ENCODE measurements around the gene COMP.

The COMP gene

DNA sequence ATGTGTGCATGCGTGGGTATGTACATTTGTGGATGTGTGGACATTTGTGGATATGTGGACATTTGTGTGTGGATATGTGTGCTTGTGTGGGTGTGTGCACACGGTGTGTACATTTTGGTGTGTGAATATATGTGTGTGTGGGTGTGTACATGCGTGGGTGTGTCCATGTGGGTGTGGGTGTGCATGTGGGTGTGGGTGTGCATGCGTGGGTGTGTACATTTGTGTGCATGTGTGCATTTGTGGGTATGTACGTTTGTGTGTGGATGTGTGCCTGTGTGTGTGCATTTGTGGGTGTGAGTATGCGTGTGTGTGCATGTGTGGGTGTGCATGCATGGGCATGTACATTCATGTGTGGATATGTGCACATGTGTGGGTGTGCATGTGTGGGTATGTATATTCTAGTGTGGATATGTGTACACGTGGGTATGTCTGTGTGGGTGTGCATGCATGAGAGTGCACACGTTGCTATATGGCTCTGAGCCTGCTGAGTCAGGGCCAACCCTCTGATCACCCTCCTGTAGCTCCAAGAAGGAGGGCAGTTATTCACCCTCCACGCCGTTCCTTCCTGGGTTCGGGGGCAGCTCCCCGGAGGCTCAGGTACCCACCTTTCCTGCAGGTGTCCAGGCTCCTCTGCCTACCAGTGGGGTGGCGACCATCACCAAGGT, 20.3 kb downstream of the COMP start:
- in situ Hi-C loops (cut with MboI; ENCODE audit: low sequenced_read_pairs): no loop called here

DNA sequence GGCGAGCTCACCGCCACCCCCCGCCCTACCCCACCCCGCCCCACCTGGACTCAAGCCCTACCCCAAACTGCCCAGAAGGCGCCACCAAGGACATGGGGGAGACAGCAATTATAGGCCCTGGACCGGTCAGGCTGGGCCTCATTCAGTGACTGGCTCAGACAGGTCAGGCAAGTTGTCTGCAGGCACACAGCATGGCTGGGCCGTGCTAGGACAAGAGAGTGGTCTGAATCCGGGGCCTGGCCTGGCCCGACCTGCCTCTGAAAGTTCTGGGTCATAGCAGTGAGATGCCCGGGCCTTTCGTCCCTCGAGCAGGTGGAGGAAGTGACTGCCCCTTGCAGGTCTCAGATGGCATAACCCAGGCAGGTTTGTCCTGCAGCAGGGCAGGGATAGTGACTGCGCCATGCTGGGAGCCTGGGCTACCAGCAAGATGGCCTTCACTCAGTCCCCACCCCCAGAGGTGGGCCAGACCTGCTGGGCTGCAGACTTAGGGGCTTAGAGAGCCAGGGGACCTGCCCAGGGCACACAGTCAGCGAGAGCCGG, 21.0 kb downstream of the COMP start:
- in situ Hi-C loops (cut with MboI; ENCODE audit: low sequenced_read_pairs): no loop called here

DNA sequence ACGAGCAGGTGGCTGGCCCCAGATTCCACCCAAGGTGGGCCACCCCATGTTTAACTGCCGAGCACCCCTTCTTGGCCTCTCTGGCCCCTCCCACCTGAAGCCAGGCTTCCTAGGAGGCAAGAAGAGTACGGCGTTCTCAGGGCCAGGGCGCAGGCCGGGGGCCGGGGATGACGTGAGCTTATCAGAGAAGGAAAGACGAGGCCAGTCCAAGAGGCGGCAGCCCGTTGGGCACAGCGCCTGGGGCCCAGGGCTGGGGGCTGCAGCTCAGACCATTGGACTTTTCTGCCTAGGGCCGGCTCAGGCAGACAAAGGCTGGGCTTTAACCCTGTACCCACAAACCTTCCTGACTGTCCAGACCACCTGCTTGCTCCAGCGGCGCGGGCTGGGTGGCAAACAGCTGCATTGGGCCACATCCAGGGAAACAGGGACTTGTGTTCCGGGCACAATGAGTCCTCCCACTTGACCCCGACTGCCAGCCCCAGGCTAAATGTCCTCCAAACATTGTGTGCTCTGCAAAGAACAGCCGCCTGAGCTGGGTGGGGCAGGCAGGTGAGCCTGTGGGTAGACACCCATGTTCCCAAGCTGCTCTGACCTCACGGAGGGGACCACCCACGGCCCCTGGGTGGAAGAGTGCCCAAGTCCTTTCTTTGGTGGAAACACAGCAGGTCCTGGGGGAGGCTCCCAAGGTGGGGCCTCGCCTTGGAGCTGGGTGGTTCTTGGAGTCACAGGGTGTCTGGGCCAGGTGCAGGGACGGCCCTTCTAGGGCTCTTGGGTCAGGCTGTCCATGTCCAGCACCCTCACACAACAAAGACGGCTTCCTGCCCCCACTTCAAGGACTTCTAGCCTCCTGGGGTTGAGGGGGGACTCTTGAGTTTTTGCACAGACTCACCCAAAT, 21.9 kb downstream of the COMP start:
- in situ Hi-C loops (cut with MboI; ENCODE audit: low sequenced_read_pairs): no loop called here

DNA sequence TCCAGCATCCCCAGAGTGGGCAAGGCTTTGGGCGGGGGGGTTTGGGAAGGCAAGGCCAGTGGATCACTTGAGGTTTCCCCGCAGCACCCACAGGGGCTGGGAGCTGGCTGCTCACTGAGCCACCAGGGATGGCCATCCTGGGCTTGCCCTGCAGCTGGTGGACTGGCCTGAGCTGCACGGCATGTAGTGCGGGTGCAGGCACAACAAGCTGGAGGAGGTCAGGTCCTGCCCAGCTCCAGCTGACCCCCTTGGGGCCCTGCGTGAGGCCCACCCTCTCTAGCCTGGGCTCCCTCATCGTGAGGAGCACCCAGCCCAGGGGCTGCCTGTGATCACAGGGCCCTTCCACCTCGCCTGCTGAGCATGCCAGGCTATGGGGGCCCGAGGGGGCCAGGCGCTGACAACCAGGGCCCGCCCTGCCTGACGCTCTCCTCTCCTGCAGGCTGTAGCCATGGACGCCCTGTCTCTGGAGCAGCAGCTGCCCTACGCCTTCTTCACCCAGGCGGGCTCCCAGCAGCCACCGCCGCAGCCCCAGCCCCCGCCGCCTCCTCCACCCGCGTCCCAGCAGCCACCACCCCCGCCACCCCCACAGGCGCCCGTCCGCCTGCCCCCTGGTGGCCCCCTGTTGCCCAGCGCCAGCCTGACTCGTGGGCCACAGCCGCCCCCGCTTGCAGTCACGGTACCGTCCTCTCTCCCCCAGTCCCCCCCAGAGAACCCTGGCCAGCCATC, 22.9 kb downstream of the COMP start:
- in situ Hi-C loops (cut with MboI; ENCODE audit: low sequenced_read_pairs): no loop called here

DNA sequence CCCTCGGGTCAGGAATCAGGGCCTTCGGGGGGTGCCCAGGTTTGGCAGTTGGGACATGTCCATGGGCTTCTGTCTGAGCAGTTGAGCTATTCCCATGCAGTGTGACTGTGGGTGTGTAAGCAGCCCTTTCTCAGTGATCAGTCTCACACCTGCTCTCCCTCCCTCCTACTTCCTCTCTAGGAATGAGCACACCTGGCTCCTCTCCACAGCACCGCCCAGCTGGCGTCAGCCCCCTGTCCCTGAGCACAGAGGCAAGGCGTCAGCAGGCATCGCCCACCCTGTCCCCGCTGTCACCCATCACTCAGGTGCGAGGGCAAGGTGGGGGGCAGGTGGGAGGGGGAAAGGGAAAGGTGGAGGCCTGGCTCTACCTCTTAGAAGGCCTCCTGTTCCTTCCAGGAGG, 25.9 kb downstream of the COMP start:
- in situ Hi-C loops (cut with MboI; ENCODE audit: low sequenced_read_pairs): no loop called here

DNA sequence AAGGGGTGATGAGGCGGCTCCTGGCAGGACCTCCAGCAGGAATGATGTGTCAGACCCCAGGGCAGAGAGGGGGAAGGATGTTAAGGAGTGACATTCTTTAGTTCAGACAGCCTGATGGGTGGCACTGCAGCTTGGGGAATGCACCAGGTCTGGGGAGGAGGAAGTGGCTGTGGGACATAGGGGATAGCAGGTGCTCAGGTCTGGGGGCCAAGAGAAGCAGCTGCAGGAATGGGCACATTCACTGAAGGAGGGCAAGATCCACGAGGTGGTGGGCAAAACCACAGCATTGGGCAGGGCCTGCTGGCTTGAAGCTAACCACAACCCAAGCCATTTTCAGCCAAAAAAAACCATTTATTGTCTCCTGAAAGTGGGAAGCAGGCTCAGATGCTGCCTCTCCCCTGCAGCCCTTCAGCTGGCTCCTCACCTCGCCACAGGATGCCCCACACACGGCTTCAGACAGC, 26.5 kb downstream of the COMP start:
- in situ Hi-C loops (cut with MboI; ENCODE audit: low sequenced_read_pairs): no loop called here

DNA sequence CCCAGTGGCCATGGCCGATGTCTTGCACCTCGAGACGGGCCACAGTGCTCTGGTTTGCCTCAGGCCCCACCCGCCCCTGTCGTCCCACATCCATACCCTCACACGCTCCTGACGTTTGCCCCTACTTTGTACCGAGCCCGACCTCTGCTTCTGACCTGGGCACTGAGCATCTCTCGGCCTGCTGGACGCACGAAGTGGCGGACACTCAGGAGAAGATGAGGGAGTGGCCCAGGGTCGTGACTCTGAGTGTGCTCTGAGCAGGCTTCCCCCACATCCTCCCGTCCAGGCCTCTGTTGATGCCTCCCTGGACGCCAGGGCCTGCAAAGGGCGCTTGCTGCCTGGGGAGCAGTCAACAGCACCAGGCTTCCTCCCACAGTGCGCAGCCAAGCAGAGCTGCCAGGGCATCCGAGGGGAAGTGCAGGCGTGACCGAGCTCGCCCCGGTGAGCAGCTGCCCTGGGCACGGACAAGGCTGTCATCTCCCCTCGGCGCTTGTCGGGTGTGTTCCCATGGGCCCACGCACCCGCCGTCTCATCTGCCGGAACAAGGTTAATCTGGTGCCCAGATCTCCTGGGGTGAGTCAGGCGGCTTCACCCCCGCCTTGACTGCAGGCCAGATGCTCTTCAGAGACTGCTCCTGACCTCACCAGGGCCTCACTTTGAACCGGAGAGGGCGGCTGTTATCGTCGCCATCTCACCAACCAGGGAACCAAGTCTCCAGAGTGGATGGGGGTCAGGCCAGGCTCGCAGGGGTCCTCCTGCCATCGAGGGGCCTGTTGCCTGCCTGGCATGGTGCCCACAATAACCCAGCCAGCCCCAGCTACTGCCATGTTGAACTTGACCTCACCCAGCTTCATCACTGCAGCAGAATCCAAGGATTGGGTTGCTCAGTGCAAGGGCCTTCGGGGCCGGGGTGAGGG, 27.2 kb downstream of the COMP start:
- in situ Hi-C loops (cut with MboI; ENCODE audit: low sequenced_read_pairs): no loop called here

DNA sequence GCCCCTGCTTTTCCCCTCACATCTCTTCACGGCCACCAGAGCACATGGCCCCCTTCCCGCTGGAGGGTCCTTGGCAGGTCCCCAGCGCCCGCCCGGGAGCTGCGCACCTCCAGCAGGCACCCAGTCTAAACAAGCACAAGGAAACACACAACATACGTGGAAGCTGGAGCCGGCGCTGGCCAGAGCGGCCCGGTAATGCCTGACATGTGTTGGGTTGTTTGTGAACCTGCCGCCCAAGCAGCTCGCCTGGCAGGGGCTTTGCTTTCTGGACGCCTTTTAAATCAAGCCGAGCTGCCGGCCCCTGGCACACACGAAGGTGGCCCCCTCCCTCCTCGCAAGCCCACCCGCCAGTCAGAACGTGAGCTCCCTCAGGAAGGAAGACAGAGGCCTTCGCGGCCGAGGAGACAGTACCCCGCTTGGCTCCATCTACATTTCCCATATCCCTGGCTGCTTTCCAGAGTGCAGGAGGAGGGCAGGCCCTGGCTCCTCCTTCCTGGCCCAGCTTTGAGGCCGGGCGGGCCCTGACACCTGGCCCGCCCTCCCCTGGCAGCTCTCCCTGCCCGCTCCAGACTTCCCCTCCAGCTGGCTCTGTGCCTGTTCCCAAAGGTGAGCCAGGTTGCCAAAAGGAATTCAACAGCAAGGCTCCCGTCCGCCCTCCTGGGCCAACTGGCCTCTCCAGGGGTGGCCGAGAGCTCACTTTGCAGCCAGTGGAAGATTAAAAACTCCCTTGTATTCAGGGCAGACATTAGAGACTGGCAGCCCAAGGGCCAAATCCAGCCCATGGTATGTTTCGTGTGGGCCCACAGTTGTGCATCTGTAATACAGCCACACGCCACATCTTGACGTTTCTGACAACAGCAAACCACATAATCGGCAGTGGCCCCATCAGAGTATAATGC, 28.7 kb downstream of the COMP start:
- in situ Hi-C loops (cut with MboI; ENCODE audit: low sequenced_read_pairs): no loop called here

DNA sequence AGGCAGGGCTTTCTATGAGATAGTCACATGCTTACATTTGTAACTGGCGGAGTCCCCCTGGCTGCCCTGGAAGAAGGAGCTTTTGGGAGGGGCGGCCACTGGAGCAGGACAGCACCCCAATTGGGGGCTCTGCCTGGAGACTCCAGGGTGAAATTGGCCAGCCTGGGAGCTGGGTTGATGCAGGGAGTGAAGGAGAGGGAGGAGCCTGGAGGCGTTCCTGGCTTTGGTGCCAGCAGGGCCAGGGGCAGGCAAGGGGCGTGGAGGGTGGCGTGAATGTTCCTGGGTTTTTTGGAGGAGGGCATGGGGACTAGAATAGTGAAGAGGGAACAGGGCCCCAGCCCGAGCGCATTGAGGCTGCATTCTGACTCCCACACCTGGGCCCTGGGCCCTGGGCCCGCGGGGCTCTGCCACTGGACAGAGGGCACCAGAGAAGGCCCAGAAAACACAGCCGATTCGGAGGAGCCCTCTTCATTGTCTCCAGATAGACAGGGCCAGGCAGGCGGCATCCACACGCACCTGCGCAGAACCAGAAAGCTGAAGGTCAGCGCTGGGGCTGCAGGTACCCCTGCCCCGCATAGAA, 29.5 kb downstream of the COMP start:
- in situ Hi-C loops (cut with MboI; ENCODE audit: low sequenced_read_pairs): no loop called here

DNA sequence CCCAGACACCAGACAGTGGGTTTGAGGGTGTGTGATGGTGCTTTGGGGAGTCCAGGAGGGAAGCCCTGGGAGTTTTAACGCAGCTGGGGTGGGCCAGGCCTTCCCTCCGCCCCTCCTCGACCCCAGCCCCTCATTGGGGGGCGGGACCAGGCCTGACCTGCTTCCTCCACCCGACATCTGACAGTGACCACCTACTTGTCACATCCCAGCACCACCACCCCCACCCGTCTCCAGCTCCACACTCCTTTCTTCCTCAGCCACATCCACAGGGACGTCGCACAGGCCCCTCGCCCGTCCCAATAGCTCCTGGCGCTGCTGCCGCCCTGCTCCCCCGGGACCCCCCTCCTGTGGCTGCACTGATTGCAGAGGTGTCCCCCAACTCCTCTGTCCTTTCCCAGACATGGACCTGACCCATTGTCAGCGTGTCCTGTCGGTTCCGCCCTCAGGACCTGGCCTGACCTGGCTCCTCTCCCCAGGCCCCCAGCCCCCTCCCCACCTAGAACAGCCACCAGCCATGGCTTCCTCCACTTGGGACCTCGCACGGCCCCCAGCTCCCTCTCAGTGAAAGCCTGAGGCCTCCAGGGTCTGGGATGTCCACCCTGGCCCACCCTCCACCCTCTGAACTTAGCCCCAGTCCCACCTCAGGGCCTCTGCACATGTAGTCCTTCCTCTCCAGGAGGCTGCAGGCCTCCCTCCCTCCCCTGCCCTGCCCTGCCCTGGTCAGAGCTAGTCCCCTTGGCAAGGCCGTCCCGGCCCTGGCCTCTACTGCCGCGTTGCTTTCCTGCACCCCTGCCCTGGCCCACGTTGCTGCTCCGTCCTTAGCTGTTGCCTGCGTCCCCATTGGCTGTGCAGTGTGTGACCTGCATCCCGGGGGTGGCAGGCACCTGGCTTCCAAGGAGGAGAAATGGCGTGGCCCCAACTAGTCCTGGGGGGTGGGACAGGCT, 30.4 kb downstream of the COMP start:
- in situ Hi-C loops (cut with MboI; ENCODE audit: low sequenced_read_pairs): no loop called here

DNA sequence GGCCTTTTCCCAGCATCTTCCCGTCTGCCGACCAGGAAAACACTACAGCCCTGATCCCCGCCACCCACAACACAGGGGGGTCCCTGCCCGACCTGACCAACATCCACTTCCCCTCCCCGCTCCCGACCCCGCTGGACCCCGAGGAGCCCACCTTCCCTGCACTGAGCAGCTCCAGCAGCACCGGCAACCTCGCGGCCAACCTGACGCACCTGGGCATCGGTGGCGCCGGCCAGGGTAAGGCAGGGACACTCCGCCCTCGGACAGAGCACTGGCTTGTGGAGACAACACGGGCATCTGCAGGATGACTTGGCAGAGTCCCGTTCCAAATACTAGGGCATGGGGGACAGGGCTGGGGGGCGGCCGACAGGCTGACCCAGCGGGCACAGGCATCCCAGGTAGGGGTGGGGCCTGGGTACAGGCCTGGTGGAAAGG, 31.1 kb downstream of the COMP start:
- in situ Hi-C loops (cut with MboI; ENCODE audit: low sequenced_read_pairs): no loop called here

DNA sequence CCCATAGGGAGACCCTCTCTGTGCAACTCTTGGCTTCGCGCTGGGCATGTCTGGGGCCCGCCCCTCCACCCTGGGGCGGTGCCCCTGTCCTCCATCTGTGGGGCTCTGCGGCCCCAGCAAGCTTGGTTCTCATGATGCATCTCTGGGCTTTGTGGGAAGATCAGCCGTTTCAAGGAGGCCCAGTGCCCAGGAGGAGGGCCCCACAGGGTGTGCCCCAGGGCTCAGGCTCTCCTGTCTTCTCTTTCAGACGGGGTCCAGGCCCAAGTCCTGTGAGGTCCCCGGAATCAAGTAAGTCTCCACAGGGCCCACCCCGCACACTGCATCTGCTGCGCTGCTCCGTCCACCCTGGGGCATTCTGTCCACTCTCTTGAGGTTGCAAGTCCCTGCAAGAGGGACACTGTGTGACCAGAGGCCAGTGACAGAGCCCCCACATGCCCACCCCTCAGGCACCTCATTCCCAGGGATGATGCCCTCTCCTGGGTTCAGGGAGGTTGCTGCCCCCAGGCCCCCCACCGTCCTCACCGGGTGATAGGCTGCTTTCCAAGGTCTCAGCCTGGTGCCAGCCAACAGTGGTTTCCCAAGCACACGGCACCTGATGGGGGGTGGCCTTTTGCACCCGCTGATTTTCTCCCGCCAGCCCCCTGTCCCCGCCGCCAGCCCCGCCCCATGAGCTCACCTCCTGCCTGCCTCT, 31.7 kb downstream of the COMP start:
- in situ Hi-C loops (cut with MboI; ENCODE audit: low sequenced_read_pairs): no loop called here

DNA sequence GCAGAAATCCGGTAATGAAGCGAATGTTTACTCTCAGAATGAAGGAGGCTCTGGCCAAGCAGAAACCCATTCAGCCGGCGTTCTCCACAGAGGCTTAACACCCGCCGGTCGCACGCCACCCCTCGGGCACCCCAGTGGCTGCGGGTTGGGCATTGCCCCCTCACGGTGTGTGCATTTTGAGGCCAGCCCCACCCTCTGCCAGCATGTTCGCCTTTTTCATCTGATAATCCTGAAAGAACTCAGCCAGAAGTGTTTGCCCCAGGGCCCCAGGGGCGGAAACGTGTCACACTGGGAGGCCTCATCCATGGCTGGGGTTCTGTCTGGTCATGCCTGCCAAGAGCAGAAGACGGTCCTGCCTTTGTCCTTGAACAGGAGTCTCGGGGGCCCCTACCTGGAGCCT, 34.2 kb downstream of the COMP start:
- in situ Hi-C loops (cut with MboI; ENCODE audit: low sequenced_read_pairs): no loop called here

DNA sequence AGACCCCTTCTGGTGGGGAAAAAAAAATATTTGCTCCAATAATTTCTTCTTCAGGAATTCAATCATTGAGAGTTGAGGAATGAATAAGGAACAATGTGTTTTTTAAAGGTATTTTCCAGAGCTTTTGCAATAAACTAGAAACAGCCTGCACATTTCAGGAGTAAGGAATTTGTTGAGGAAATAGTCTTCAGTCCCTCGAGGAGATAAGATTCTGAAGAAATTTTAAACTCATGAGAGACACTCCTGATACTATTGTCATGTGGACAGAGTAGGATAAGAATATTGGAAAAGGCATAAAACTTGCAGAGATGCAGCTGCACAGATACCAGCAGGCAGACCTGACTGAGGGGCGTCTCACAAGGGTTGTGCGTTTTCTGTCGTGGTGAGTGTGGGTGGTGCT, 36.6 kb downstream of the COMP start:
- in situ Hi-C loops (cut with MboI; ENCODE audit: low sequenced_read_pairs): no loop called here

DNA sequence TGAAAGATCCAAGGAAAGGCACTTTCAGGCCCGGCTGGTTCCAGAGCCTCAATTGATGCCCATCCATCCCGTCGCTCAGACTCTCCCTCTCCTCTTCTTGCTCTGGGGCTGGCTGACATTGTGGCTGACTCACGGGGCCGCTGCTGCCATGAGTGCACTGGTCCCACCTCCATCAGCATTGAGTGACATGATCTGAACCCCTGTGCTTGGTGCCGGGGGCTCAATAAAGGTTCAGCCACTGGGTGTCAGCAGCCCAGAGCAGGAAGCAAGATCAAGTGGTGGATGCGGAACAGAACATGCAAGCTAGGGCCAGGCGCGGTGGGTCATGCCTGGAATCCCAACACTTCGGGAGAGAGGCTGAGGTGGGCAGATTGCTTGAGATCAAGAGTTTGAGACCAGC, 39.5 kb downstream of the COMP start:
- in situ Hi-C loops (cut with MboI; ENCODE audit: low sequenced_read_pairs): no loop called here

DNA sequence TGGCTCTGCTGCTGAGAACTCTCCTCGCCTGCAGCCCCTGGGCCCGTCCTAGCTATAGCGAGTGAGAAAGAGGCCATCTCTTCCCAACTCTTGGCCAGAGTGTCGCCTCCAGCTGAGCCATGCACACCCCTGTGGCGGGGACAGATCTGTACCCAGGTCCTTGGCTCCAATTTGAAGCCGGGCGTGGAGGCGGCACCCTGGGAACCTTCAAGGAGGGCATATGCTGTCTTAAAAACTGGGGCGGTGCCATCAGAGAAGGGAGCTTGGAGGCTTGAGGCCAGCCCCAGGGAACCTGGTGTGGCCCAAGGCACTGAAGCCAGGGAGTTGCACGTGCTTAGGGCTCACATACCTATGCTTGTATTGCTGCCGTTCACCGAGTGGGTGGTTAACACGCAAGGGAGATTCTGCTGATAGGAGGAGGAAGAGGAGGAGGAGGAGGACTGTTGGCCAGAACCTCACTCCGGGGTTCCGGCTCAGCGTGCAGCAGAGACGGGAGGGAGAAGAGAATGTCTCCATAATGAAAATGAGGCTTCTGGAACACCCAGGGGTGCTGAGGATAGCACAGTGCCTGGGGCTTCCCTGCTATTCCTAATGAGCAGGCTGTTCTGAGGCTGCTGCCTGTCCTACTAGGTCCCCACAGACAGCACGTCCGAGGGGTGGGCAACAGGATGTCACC, 40.7 kb downstream of the COMP start:
- in situ Hi-C loops (cut with MboI; ENCODE audit: low sequenced_read_pairs): no loop called here
